HG03457 (cell line): ENCODE results near the gene USH2A.

ENCODE experiments used
- ATAC-seq: cut with Tn5 transposase; IDR thresholded peaks from one replicate; pipeline ENCODE4 v1.9.1; 2021; ENCODE audit warnings: moderate number of reproducible peaks; ENCODE audit not compliant: unreplicated experiment

Gene USH2A

GRCh38 chr1:216142921-216143320 is 280.3 kb downstream of the USH2A start:
- ATAC-seq, result no peak

- no peak for ATAC-seq
Measured at GRCh38 chr1:216140730-216141524, 282.3 kb downstream of the USH2A start.

GRCh38 chr1:216124192-216124781 is 299.0 kb downstream of the USH2A start:
- ATAC-seq, result no peak

GRCh38 chr1:216123446-216124191 is 299.6 kb downstream of the USH2A start:
- ATAC-seq, result no peak

GRCh38 chr1:216119600-216119999 is 303.6 kb downstream of the USH2A start:
- ATAC-seq, result no peak

GRCh38 chr1:216114180-216114579 is 309.1 kb downstream of the USH2A start:
- ATAC-seq, result no peak

GRCh38 chr1:216113181-216113580 is 310.1 kb downstream of the USH2A start:
- ATAC-seq, result no peak

- no peak for ATAC-seq
Measured at GRCh38 chr1:216111842-216112241, 311.4 kb downstream of the USH2A start.

GRCh38 chr1:216095400-216095799 is 327.8 kb downstream of the USH2A start:
- no peak for ATAC-seq

GRCh38 chr1:216090556-216090955 is 332.7 kb downstream of the USH2A start:
- ATAC-seq, result no peak

- no peak for ATAC-seq
Measured at GRCh38 chr1:216086678-216087077, 336.6 kb downstream of the USH2A start.

GRCh38 chr1:216081445-216081844 is 341.8 kb downstream of the USH2A start:
- no peak for ATAC-seq

- ATAC-seq, result no peak
Measured at GRCh38 chr1:216076751-216077150, 346.5 kb downstream of the USH2A start.

GRCh38 chr1:216075339-216075738 is 347.9 kb downstream of the USH2A start:
- ATAC-seq, result no peak

- no peak for ATAC-seq
Measured at GRCh38 chr1:216073793-216074595, 349.3 kb downstream of the USH2A start.

- no peak for ATAC-seq
Measured at GRCh38 chr1:216071262-216071661, 352.0 kb downstream of the USH2A start.

GRCh38 chr1:216064643-216065042 is 358.6 kb downstream of the USH2A start:
- ATAC-seq, result no peak

GRCh38 chr1:216057947-216058346 is 365.3 kb downstream of the USH2A start:
- ATAC-seq, result no peak

GRCh38 chr1:216057063-216057462 is 366.2 kb downstream of the USH2A start:
- no peak for ATAC-seq

- ATAC-seq, result no peak
Measured at GRCh38 chr1:216055004-216055403, 368.2 kb downstream of the USH2A start.

- no peak for ATAC-seq
Measured at GRCh38 chr1:216054600-216054999, 368.6 kb downstream of the USH2A start.
